Measurements from ENCODE around the gene GJC2.

Gene GJC2

GRCh38 chr1:228147768-228148167, 2.0 kb upstream of the GJC2 start:
- Mint-ChIP-seq H3K27me3 (no peaks in the 10 kb centered on the region), H3K9me3 (no peaks in the 10 kb centered on the region), H3K4me1 (peaks cover 16% of the 10 kb centered on the region), H3K36me3 (no peaks in the 10 kb centered on the region), H3K4me3 (no peak overlapping the region), H3K27ac (no peak overlapping the region)

GRCh38 chr1:228148196-228148861, 1.4 kb upstream of the GJC2 start:
- Mint-ChIP-seq H3K4me3 (no peak overlapping the region), H3K27ac (no peak overlapping the region), H3K4me1 (peaks cover 10% of the 10 kb centered on the region), H3K36me3 (no peaks in the 10 kb centered on the region), H3K27me3 (no peaks in the 10 kb centered on the region), H3K9me3 (no peaks in the 10 kb centered on the region)

GRCh38 chr1:228148935-228149405, 760 bp upstream of the GJC2 start:
- no peak overlapping the region for H3K27ac Mint-ChIP-seq
- H3K4me1 Mint-ChIP-seq: peaks cover 4% of the 10 kb centered on the region

GRCh38 chr1:228150120-228150460, 360 bp downstream of the GJC2 start:
- H3K27me3 Mint-ChIP-seq: no peaks in the 10 kb centered on the region
- no peak overlapping the region for H3K27ac Mint-ChIP-seq
- H3K9me3 Mint-ChIP-seq: no peaks in the 10 kb centered on the region
- H3K4me3 Mint-ChIP-seq: no peak overlapping the region
- H3K4me1 Mint-ChIP-seq: peaks cover 10% of the 10 kb centered on the region
- no peaks in the 10 kb centered on the region for H3K36me3 Mint-ChIP-seq

More at GRCh38 chr1:228148935-228149405, 760 bp upstream of the GJC2 start:
- Mint-ChIP-seq H3K4me3 (no peak overlapping the region), H3K27me3 (no peaks in the 10 kb centered on the region), H3K9me3 (no peaks in the 10 kb centered on the region), H3K36me3 (no peaks in the 10 kb centered on the region)

GRCh38 chr1:228150461-228151179, 890 bp downstream of the GJC2 start:
- Mint-ChIP-seq H3K4me3 (no peak overlapping the region), H3K36me3 (no peaks in the 10 kb centered on the region), H3K27me3 (no peaks in the 10 kb centered on the region), H3K4me1 (peaks cover 11% of the 10 kb centered on the region), H3K27ac (no peak overlapping the region), H3K9me3 (no peaks in the 10 kb centered on the region)

GRCh38 chr1:228151180-228151925, 1.6 kb downstream of the GJC2 start:
- Mint-ChIP-seq H3K27ac (no peak overlapping the region), H3K27me3 (no peaks in the 10 kb centered on the region), H3K4me3 (no peak overlapping the region), H3K4me1 (peaks cover 11% of the 10 kb centered on the region), H3K9me3 (no peaks in the 10 kb centered on the region), H3K36me3 (no peaks in the 10 kb centered on the region)

- Mint-ChIP-seq H3K36me3 (no peaks in the 10 kb centered on the region), H3K27me3 (no peaks in the 10 kb centered on the region), H3K9me3 (no peaks in the 10 kb centered on the region), H3K4me1 (peaks cover 11% of the 10 kb centered on the region), H3K27ac (no peak overlapping the region), H3K4me3 (no peak overlapping the region)
Measured at GRCh38 chr1:228152097-228152917, 2.6 kb downstream of the GJC2 start.

GRCh38 chr1:228152918-228153258, 3.2 kb downstream of the GJC2 start:
- Mint-ChIP-seq H3K4me3 (no peak overlapping the region), H3K27me3 (no peaks in the 10 kb centered on the region), H3K27ac (no peak overlapping the region), H3K9me3 (no peaks in the 10 kb centered on the region), H3K36me3 (no peaks in the 10 kb centered on the region), H3K4me1 (peaks cover 11% of the 10 kb centered on the region)

GRCh38 chr1:228154021-228154669, 4.4 kb downstream of the GJC2 start:
- no peaks in the 10 kb centered on the region for H3K36me3 Mint-ChIP-seq

GRCh38 chr1:228154670-228155571, 5.2 kb downstream of the GJC2 start:
- H3K27me3 Mint-ChIP-seq: no peaks in the 10 kb centered on the region
- H3K4me3 Mint-ChIP-seq: no peak overlapping the region
- H3K9me3 Mint-ChIP-seq: no peaks in the 10 kb centered on the region
- H3K27ac Mint-ChIP-seq: peak overlapping the region; percentile 13
- peaks cover 11% of the 10 kb centered on the region for H3K4me1 Mint-ChIP-seq
- H3K36me3 Mint-ChIP-seq: no peaks in the 10 kb centered on the region

More at GRCh38 chr1:228154021-228154669, 4.4 kb downstream of the GJC2 start:
- Mint-ChIP-seq H3K4me1 (peaks cover 11% of the 10 kb centered on the region), H3K9me3 (no peaks in the 10 kb centered on the region), H3K27me3 (no peaks in the 10 kb centered on the region), H3K27ac (peak overlapping the region; percentile 53), H3K4me3 (no peak overlapping the region)

GRCh38 chr1:228155596-228156514, 6.1 kb downstream of the GJC2 start:
- no peaks in the 10 kb centered on the region for H3K36me3 Mint-ChIP-seq
- H3K9me3 Mint-ChIP-seq: no peaks in the 10 kb centered on the region
- H3K4me1 Mint-ChIP-seq: peaks cover 11% of the 10 kb centered on the region
- no peak overlapping the region for H3K4me3 Mint-ChIP-seq
- H3K27ac Mint-ChIP-seq: no peak overlapping the region
- no peaks in the 10 kb centered on the region for H3K27me3 Mint-ChIP-seq

GRCh38 chr1:228156515-228156881, 6.8 kb downstream of the GJC2 start:
- Mint-ChIP-seq H3K36me3 (no peaks in the 10 kb centered on the region), H3K4me1 (peaks cover 14% of the 10 kb centered on the region), H3K27ac (no peak overlapping the region), H3K9me3 (no peaks in the 10 kb centered on the region), H3K4me3 (no peak overlapping the region), H3K27me3 (no peaks in the 10 kb centered on the region)

- no peak overlapping the region for H3K27ac Mint-ChIP-seq
- no peaks in the 10 kb centered on the region for H3K36me3 Mint-ChIP-seq
- no peak overlapping the region for H3K4me3 Mint-ChIP-seq
- H3K9me3 Mint-ChIP-seq: no peaks in the 10 kb centered on the region
- no peaks in the 10 kb centered on the region for H3K27me3 Mint-ChIP-seq
- H3K4me1 Mint-ChIP-seq: peaks cover 20% of the 10 kb centered on the region
Measured at GRCh38 chr1:228156941-228157728, 7.4 kb downstream of the GJC2 start.
